HFFc6 (cell line): ENCODE data around the gene KIF23. TPM values are rescaled to one million over a fixed set of nuclear protein-coding genes. Genes with fewer than 3 reads are reported as not detected.

Source experiments
- DNase-seq: peaks from one replicate; pipeline ENCODE4 v3.0.0-alpha.2; 2018
- H3K27ac Mint-ChIP-seq: 2 replicates; pipeline ENCODE4 v1.8.0; 2020; ENCODE audit warnings: mild to moderate bottlenecking, mixed read lengths
- H3K27me3 Mint-ChIP-seq: 2 replicates; pipeline ENCODE4 v1.8.0; 2021; ENCODE audit warnings: mild to moderate bottlenecking, moderate library complexity, mixed read lengths; ENCODE audit not compliant: insufficient read depth
- H3K36me3 Mint-ChIP-seq: 2 replicates; pipeline ENCODE4 v1.8.0; 2021; ENCODE audit warnings: low read depth, mixed read lengths
- H3K4me1 Mint-ChIP-seq: 2 replicates; pipeline ENCODE4 v1.8.0; 2020; ENCODE audit warnings: low read depth, mixed read lengths
- H3K4me3 Mint-ChIP-seq: 2 replicates; pipeline ENCODE4 v1.8.0; 2020; ENCODE audit warnings: mild to moderate bottlenecking, moderate library complexity, mixed read lengths
- H3K9me3 Mint-ChIP-seq: 2 replicates; pipeline ENCODE4 v1.8.0; 2020; ENCODE audit warnings: mild to moderate bottlenecking, mixed read lengths
- total RNA-seq, 6 experiments: library from RNA; stranded (reverse); fragmentation: NEBNext Ultra II Directional; extraction: Animal tissue kit (Norgen Biotek cat#: 25700); gene quantifications; 2 replicates in 1 of 6; 3 replicates in 5 of 6; pipeline ENCODE4 v1.2.3, GENCODE V29; 2021
- TF ChIP-seq, protein P1 (sequence below): fragments of 200-600 bp; sonication (generic); IDR thresholded peaks from 2 replicates; pipeline ENCODE4 v1.5.0; 2021; ENCODE audit warnings: antibody characterized with exemption, mild to moderate bottlenecking

Gene KIF23
- total RNA-seq, 6 experiments from 2014 or later = 37.0 to 74.7 (median 64.6) TPM

GRCh38 chr15:69462030-69462492 is 47.9 kb downstream of the KIF23 start:
- Mint-ChIP-seq H3K4me1 (peaks cover 35% of the 10 kb centered on the region), H3K4me3 (peak overlapping the region; percentile 88), H3K36me3 (peaks cover 9% of the 10 kb centered on the region; the same call in 1 of the 2 replicates), H3K27me3 (no peaks in the 10 kb centered on the region; the same call in none of the 2 replicates), H3K27ac (no peak overlapping the region), H3K9me3 (no peaks in the 10 kb centered on the region)
- no peak for DNase-seq
- TF ChIP-seq, protein P1, sequence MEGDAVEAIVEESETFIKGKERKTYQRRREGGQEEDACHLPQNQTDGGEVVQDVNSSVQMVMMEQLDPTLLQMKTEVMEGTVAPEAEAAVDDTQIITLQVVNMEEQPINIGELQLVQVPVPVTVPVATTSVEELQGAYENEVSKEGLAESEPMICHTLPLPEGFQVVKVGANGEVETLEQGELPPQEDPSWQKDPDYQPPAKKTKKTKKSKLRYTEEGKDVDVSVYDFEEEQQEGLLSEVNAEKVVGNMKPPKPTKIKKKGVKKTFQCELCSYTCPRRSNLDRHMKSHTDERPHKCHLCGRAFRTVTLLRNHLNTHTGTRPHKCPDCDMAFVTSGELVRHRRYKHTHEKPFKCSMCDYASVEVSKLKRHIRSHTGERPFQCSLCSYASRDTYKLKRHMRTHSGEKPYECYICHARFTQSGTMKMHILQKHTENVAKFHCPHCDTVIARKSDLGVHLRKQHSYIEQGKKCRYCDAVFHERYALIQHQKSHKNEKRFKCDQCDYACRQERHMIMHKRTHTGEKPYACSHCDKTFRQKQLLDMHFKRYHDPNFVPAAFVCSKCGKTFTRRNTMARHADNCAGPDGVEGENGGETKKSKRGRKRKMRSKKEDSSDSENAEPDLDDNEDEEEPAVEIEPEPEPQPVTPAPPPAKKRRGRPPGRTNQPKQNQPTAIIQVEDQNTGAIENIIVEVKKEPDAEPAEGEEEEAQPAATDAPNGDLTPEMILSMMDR = no peak

- H3K27ac Mint-ChIP-seq = peak overlapping the region; percentile 96
- DNase-seq = peak; percentile 97
- no peaks in the 10 kb centered on the region for H3K9me3 Mint-ChIP-seq
- peaks cover 30% of the 10 kb centered on the region for H3K4me1 Mint-ChIP-seq
- TF ChIP-seq, protein P1 = peak; percentile 93
- H3K4me3 Mint-ChIP-seq = peak overlapping the region; percentile 88
- H3K27me3 Mint-ChIP-seq = no peaks in the 10 kb centered on the region; the same call in none of the 2 replicates
- H3K36me3 Mint-ChIP-seq = peaks cover 9% of the 10 kb centered on the region; the same call in 1 of the 2 replicates
Observed at GRCh38 chr15:69462493-69463181, 48.5 kb downstream of the KIF23 start.

- Mint-ChIP-seq H3K27me3 (no peaks in the 10 kb centered on the region; the same call in none of the 2 replicates), H3K36me3 (peaks cover 3% of the 10 kb centered on the region; the same call in 1 of the 2 replicates), H3K4me1 (peaks cover 32% of the 10 kb centered on the region), H3K4me3 (peak overlapping the region; percentile 88), H3K9me3 (no peaks in the 10 kb centered on the region), H3K27ac (peak overlapping the region; percentile 96)
- DNase-seq = no peak
- TF ChIP-seq, protein P1 = no peak
Observed at GRCh38 chr15:69463182-69463756, 49.1 kb downstream of the KIF23 start.

DNA sequence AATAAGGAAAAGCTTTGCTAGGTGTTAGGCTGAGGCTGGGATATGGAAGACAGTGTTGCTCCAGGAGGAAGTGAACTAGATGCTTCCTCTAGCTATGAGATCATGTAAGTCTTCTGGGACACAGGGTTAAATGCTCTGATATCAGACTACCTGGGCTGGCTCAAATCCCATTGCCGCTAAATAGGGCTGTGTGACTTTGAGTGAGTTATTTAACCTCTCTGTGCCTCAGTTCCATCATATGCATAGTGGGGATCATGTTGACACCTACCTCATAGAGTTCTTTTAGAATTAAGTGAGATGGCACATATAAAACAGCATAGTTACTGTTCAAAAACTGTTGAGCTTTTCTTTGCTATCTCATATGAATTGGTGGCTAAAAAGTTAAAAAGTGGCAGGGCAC is 51.1 kb downstream of the KIF23 start:
- TF ChIP-seq, protein P1 = no peak
- H3K36me3 Mint-ChIP-seq = no peaks in the 10 kb centered on the region
- no peaks in the 10 kb centered on the region for H3K9me3 Mint-ChIP-seq
- H3K4me1 Mint-ChIP-seq = peaks cover 51% of the 10 kb centered on the region
- no peaks in the 10 kb centered on the region; the same call in none of the 2 replicates for H3K27me3 Mint-ChIP-seq
- no peak overlapping the region for H3K4me3 Mint-ChIP-seq
- no peak overlapping the region for H3K27ac Mint-ChIP-seq
- no peak for DNase-seq

DNA sequence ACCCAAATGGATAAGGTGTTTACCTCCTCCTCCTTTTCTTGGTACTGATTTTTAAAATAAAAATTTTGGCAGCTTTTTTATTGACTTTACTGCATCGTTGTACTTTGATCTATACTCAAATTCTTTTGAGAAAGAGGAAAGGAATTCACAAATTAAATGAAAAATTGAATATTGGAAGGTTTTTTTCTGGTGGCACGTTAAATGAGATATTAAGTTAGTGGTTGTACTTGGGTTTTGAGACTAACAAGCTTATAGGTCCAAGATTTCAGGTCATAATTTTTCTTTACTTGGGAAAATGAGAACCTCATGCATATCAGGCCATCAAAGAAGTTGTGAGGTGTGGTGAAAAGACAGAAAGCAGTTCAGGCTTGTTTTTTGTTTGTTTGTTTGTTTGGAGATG is 52.6 kb downstream of the KIF23 start:
- Mint-ChIP-seq H3K27me3 (no peaks in the 10 kb centered on the region; the same call in none of the 2 replicates), H3K9me3 (no peaks in the 10 kb centered on the region), H3K27ac (no peak overlapping the region), H3K36me3 (no peaks in the 10 kb centered on the region), H3K4me3 (no peak overlapping the region), H3K4me1 (peaks cover 51% of the 10 kb centered on the region)
- DNase-seq = no peak
- TF ChIP-seq, protein P1 = no peak
